ENCODE data around the gene FTCD. TPM values are rescaled to one million over a fixed set of nuclear protein-coding genes. Genes with fewer than 3 reads are reported as not detected.

FTCD gene
- total and polyA plus RNA-seq, 2 of the 4 experiments (the other 2 are of a cell fraction): 0.55 TPM; not detected in 1

DNA sequence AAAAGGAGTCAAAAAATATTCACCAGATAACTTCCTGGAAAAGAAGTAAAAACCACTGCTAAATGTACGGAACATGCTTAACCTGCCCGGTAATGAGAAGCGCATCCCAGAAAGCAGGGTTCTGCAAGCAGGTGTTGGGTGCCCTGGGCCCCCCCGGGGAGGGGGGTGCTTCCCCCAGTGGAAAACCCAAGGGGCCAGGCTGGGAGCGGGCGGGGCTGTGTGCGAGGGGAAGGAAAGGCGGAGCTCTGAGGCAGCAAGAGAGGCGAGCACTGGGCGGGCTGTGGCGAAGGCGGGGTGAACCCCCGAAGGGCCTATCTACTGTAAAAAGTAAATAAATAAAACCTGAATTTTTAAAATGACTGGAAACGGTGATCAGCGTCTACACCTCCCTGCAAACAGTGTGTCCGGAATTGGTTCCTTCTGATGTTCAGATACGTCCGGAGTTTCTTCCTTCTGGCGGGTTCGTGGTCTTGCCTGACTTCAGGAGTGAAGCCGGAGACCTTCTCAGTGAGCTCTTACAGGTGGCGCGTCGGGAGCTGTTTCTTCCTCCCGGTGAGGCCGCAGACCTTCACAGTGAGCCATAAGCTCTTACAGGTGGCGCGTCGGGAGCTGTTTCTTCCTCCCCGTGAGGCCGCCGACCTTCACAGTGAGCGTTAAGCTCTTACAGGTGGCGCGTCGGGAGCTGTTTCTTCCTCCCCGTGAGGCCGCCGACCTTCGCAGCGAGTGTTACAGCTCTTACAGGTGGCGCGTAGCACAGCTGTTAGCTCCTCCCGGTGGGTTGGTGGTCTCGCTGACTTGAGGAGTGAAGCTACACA, 13.4 kb downstream of the FTCD start:
- H3K14ac ChIP-seq (replicated peaks; ENCODE audit: low read depth, low read length): no peak overlapping the region
- no peak overlapping the region for H2BK15ac ChIP-seq (ENCODE audit: low read depth, low read length)
- H4K20me1 ChIP-seq (ENCODE audit: insufficient read depth, low read length): no peaks in the 10 kb centered on the region
- intact Hi-C loops (cut with micrococcal nuclease) (no loop called here), in situ Hi-C loops (cut with MboI; ENCODE audit: low sequenced_read_pairs) (no loop called here), dilution Hi-C loops (cut with HindIII; ENCODE audit: low sequenced_read_pairs, unreplicated experiment) (no loop called here)
- no peaks in the 10 kb centered on the region for H3K9me3 ChIP-seq (ENCODE audit: control insufficient read depth, insufficient read depth, low read length)
- H3K18ac ChIP-seq (ENCODE audit: low read depth, low read length): no peak overlapping the region
- H3K4me3 ChIP-seq (ENCODE audit: insufficient read depth, low read depth, low read length): no peak overlapping the region
- no TSS peak for BruUV-seq (replicated peaks)
- H2BK5ac ChIP-seq (ENCODE audit: low read depth, low read length, poor library complexity, severe bottlenecking): no peak overlapping the region
- ChIA-PET CTCF (interaction anchor here (1.6 kb wide), 1 partner anchor 168 kb away, joined by 6 read pairs; no protein-coding TSS in a partner anchor), POLR2A (ENCODE audit: unreplicated experiment) (no interaction called here)
- H4K91ac ChIP-seq (ENCODE audit: insufficient read depth, low read depth, low read length): no peak overlapping the region
- H4K8ac ChIP-seq (ENCODE audit: low read depth in 2 of 2, low read length in 2 of 2): no peak overlapping the region
- H3K36me3 ChIP-seq (ENCODE audit: control insufficient read depth, insufficient read depth, low read length): no peaks in the 10 kb centered on the region
- H2AK5ac ChIP-seq (ENCODE audit: low read depth, low read length): peak overlapping the region; percentile 54; the same call in 1 of the 2 replicates
- no peak for ATAC-seq (ENCODE audit: low read depth)
- no peak overlapping the region for H3K56ac ChIP-seq (ENCODE audit: extremely low read depth, insufficient read depth, low read length)
- H3K4me2 ChIP-seq (ENCODE audit: low read depth, low read length): no peak overlapping the region
- H3K79me1 ChIP-seq (ENCODE audit: low read depth in 1 of 2, low read length in 2 of 2): no peaks in the 10 kb centered on the region
- H3K4me1 ChIP-seq (ENCODE audit: control insufficient read depth, insufficient read depth, low read length): 0 out of 2 replicates have a peak, but pooled peaks cover 2% of the 10 kb centered on the region
- H2BK20ac ChIP-seq (ENCODE audit: low read depth, low read length): no peak overlapping the region
- H2AFZ ChIP-seq (replicated peaks; ENCODE audit: low read length, poor library complexity): peak overlapping the region; percentile 23
- 90% methylated on average over 29 of the region's 45 CpGs; no CpG with 5 or more reads in 1 of the 2 experiments for WGBS, 2 experiments (ENCODE audit: extremely low coverage in 2 of 2, insufficient read length in 1 of 2)
- no peak for TF ChIP-seq FOS (IDR thresholded peaks at IDR 0.05; ENCODE audit: low read depth, low read length)
- TF ChIP-seq MAFK (IDR thresholded peaks at IDR 0.05; ENCODE audit: low read depth, low read length): no peak
- no peak for TF ChIP-seq CHD1 (IDR thresholded peaks at IDR 0.05; ENCODE audit: low read depth, low read length)
- TF ChIP-seq, protein P1, sequence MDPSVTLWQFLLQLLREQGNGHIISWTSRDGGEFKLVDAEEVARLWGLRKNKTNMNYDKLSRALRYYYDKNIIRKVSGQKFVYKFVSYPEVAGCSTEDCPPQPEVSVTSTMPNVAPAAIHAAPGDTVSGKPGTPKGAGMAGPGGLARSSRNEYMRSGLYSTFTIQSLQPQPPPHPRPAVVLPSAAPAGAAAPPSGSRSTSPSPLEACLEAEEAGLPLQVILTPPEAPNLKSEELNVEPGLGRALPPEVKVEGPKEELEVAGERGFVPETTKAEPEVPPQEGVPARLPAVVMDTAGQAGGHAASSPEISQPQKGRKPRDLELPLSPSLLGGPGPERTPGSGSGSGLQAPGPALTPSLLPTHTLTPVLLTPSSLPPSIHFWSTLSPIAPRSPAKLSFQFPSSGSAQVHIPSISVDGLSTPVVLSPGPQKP (IDR thresholded peaks at IDR 0.05; ENCODE audit: borderline replicate concordance, low read depth, low read length): no peak
- TF ChIP-seq BHLHE40 (IDR thresholded peaks at IDR 0.05; ENCODE audit: low read depth, low read length): no peak
- TF ChIP-seq SMC3 (IDR thresholded peaks at IDR 0.05; ENCODE audit: low read depth, low read length): no peak
- no peak for TF ChIP-seq POLR2A (IDR thresholded peaks at IDR 0.05; ENCODE audit: low read depth, low read length)
- no peak for TF ChIP-seq RAD21 (IDR thresholded peaks at IDR 0.05; ENCODE audit: low read length)
- TF ChIP-seq, protein P2, sequence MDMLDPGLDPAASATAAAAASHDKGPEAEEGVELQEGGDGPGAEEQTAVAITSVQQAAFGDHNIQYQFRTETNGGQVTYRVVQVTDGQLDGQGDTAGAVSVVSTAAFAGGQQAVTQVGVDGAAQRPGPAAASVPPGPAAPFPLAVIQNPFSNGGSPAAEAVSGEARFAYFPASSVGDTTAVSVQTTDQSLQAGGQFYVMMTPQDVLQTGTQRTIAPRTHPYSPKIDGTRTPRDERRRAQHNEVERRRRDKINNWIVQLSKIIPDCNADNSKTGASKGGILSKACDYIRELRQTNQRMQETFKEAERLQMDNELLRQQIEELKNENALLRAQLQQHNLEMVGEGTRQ (IDR thresholded peaks at IDR 0.05; ENCODE audit: low read depth, low read length): no peak
- TF ChIP-seq, protein P3, sequence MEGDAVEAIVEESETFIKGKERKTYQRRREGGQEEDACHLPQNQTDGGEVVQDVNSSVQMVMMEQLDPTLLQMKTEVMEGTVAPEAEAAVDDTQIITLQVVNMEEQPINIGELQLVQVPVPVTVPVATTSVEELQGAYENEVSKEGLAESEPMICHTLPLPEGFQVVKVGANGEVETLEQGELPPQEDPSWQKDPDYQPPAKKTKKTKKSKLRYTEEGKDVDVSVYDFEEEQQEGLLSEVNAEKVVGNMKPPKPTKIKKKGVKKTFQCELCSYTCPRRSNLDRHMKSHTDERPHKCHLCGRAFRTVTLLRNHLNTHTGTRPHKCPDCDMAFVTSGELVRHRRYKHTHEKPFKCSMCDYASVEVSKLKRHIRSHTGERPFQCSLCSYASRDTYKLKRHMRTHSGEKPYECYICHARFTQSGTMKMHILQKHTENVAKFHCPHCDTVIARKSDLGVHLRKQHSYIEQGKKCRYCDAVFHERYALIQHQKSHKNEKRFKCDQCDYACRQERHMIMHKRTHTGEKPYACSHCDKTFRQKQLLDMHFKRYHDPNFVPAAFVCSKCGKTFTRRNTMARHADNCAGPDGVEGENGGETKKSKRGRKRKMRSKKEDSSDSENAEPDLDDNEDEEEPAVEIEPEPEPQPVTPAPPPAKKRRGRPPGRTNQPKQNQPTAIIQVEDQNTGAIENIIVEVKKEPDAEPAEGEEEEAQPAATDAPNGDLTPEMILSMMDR (conservative IDR thresholded peaks at IDR 0.05; ENCODE audit: low read depth, low read length): no peak
- no peak for TF ChIP-seq NFE2L2 (IDR thresholded peaks at IDR 0.05; ENCODE audit: low read depth, low read length)
- TF ChIP-seq RFX5 (IDR thresholded peaks at IDR 0.05; ENCODE audit: low read depth, low read length): no peak
- no peak overlapping the region for H3K9ac ChIP-seq (ENCODE audit: low read depth, low read length)
- DNase-seq: no peak
- H4K5ac ChIP-seq (ENCODE audit: low read depth, low read length): no peak overlapping the region
- no peak overlapping the region for H3K27ac ChIP-seq (ENCODE audit: insufficient read depth, low read length)
- no peak overlapping the region for H2BK120ac ChIP-seq (ENCODE audit: low read depth, low read length)
- no peaks in the 10 kb centered on the region for H3K27me3 ChIP-seq (ENCODE audit: control insufficient read depth, insufficient read depth, low read length)
- no peaks in the 10 kb centered on the region for H3K9me1 ChIP-seq (ENCODE audit: insufficient read depth, low read length)
- H3K23ac ChIP-seq (ENCODE audit: low read depth, low read length): no peak overlapping the region
- no peak overlapping the region for H3K4ac ChIP-seq (ENCODE audit: low read depth, low read length)
- no peak overlapping the region for H2AK9ac ChIP-seq (replicated peaks; ENCODE audit: low read depth, low read length, poor library complexity)
